GM19397 (cell line): ENCODE measurements around the gene NUDT22.

ENCODE experiments used
- ATAC-seq: cut with Tn5 transposase; IDR thresholded peaks from one replicate; pipeline ENCODE4 v1.9.1; 2021; ENCODE audit warnings: mild to moderate bottlenecking, moderate library complexity; ENCODE audit not compliant: unreplicated experiment

NUDT22 gene

GRCh38 chr11:64226507-64227051, 505 bp downstream of the NUDT22 start:
- peak; percentile 8 for ATAC-seq

- ATAC-seq: no peak
Observed at GRCh38 chr11:64227405-64227956, 1.4 kb downstream of the NUDT22 start.

- ATAC-seq: no peak
Observed at GRCh38 chr11:64229090-64229743, 3.1 kb downstream of the NUDT22 start.

- no peak for ATAC-seq
Observed at GRCh38 chr11:64229744-64230170, 3.7 kb downstream of the NUDT22 start.

- peak; percentile 52 for ATAC-seq
Observed at GRCh38 chr11:64230171-64230984, 4.3 kb downstream of the NUDT22 start, which contains the start of gene DNAJC4. Gene DNAJC4, plus strand, starts transcription at chr11:64230548. Its CDS starts 307 bp downstream, at chr11:64230855.

GRCh38 chr11:64230985-64231365, 4.9 kb downstream of the NUDT22 start:
- ATAC-seq: no peak

GRCh38 chr11:64231546-64231945, 5.5 kb downstream of the NUDT22 start:
- ATAC-seq: no peak

GRCh38 chr11:64232182-64232966, 6.3 kb downstream of the NUDT22 start:
- ATAC-seq: no peak

- no peak for ATAC-seq
Observed at GRCh38 chr11:64232967-64233315, 6.9 kb downstream of the NUDT22 start.

GRCh38 chr11:64233913-64234586, 8.0 kb downstream of the NUDT22 start, which contains the start of gene VEGFB:
Gene VEGFB, plus strand, starts transcription at chr11:64234584. Its CDS starts 250 bp downstream, at chr11:64234834.
- peak; percentile 31 for ATAC-seq

- ATAC-seq: peak; percentile 30
Observed at GRCh38 chr11:64234647-64235379, 8.7 kb downstream of the NUDT22 start.

- no peak for ATAC-seq
Observed at GRCh38 chr11:64235437-64236161, 9.5 kb downstream of the NUDT22 start.

GRCh38 chr11:64237484-64237951, 11.4 kb downstream of the NUDT22 start:
- no peak for ATAC-seq

GRCh38 chr11:64238076-64238475, 12.0 kb downstream of the NUDT22 start:
- no peak for ATAC-seq

- no peak for ATAC-seq
Observed at GRCh38 chr11:64238999-64239398, 12.9 kb downstream of the NUDT22 start.

- peak; percentile 1 for ATAC-seq
Observed at GRCh38 chr11:64239662-64240434, 13.8 kb downstream of the NUDT22 start.

GRCh38 chr11:64240435-64241240, 14.6 kb downstream of the NUDT22 start, which contains the start of gene FKBP2:
Gene FKBP2, plus strand, starts transcription at chr11:64241095. Its CDS starts 1,293 bp downstream, at chr11:64242388.
- ATAC-seq: peak; percentile 56
